22Rv1 (cell line): Measurements from ENCODE around the gene SLA2.

Experiments
- ZFX ChIP-seq: fragments of 450-650 bp; IDR thresholded peaks from 2 replicates; pipeline ENCODE4 v1.6.1; 2017; ENCODE audit warnings: antibody characterized with exemption, borderline replicate concordance
- TF ChIP-seq, protein P1 (sequence below): fragments of 450-650 bp; IDR thresholded peaks from 2 replicates; pipeline ENCODE4 v1.5.1; 2017; ENCODE audit warnings: mild to moderate bottlenecking

DNA sequence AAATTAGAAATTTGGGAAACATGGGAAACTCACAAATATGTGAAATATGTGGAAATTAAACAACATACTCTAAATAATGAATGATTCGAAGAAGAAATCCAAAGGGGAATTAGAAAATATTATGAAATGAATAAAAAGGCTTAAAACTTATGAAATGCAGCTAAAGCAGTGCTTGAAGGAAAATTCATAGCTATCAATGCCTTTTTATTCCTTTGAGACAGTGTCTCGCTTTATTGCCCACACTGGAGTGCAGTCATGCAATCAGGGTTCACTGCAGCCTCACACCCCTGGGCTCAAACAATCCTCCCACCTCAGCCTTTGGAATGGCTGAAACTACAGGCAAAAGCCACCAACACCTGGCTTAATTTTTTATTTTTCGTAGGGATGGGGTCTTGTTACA lies 80.5 kb downstream of the SLA2 start:
- TF ChIP-seq ZFX = no peak
- TF ChIP-seq, protein P1, sequence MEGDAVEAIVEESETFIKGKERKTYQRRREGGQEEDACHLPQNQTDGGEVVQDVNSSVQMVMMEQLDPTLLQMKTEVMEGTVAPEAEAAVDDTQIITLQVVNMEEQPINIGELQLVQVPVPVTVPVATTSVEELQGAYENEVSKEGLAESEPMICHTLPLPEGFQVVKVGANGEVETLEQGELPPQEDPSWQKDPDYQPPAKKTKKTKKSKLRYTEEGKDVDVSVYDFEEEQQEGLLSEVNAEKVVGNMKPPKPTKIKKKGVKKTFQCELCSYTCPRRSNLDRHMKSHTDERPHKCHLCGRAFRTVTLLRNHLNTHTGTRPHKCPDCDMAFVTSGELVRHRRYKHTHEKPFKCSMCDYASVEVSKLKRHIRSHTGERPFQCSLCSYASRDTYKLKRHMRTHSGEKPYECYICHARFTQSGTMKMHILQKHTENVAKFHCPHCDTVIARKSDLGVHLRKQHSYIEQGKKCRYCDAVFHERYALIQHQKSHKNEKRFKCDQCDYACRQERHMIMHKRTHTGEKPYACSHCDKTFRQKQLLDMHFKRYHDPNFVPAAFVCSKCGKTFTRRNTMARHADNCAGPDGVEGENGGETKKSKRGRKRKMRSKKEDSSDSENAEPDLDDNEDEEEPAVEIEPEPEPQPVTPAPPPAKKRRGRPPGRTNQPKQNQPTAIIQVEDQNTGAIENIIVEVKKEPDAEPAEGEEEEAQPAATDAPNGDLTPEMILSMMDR = no peak
